HG03342 (cell line): ENCODE results near the gene DDX11.
"Not testable (repeated sequence)": the region's sequence is repeated elsewhere in the genome, so short reads cannot be mapped to it uniquely, and the experiment has no call there.

Source experiments
- ATAC-seq: cut with Tn5 transposase; IDR thresholded peaks from one replicate; pipeline ENCODE4 v1.9.1; 2021; ENCODE audit warnings: mild to moderate bottlenecking, moderate library complexity; ENCODE audit not compliant: unreplicated experiment

DDX11 gene

DNA sequence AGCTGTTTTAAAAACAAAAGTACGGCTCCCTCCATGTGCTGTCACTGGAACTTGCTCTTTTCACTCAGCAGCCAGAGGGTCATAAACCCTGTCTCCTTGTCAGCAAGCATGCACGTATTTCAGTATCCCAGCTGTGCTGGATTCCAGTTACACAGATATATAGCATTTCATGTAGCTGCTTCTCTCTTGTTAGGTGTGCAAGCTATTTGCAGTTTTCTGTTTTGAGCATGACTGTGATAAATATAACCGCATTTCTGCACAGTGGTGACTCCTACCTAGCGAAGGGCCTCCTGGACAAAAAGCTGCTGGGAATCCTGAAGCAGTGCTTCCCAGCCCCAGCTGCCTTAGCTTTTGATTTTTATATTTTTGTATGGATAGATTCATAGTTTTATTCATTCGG is 24.7 kb downstream of the DDX11 start:
- ATAC-seq = not testable (repeated sequence)

DNA sequence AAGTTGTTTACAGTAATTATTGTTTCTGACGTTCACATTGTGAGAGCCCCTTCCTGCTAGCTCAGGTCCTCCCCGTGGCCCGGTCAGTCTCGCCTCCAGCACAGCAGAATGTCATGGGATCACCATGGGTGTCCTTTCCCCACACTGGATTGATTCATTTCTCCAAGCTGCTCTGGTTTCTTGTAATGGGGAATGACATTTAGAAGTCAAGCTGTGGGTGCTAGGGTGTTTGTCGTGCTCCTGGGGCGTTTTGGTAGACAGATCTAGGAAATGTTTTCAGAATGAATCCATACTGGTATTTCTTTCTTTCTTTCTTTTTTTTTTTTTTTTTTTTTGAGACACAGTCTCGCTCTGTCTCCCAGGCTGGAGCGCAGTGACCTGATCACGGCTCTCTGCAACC is 25.1 kb downstream of the DDX11 start:
- not testable (repeated sequence) for ATAC-seq

DNA sequence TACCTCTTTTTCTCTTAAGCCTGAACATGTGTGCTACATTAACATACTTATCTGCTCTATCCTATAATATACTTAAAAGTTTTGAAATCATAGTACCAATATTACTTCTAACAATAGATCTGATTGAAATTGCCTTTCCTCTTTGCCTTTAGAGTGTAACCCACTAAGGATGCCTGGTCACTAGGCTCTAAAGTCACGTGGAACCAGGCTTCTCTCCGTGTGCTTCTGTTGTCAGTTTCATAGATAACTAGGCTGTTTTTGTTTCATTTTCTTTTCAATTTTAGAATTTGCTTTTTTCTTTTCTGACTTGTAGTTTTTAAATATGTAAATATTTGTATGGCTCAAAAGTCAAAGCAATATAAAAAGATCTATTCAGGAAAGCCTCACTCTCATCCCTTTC is 25.8 kb downstream of the DDX11 start:
- not testable (repeated sequence) for ATAC-seq

DNA sequence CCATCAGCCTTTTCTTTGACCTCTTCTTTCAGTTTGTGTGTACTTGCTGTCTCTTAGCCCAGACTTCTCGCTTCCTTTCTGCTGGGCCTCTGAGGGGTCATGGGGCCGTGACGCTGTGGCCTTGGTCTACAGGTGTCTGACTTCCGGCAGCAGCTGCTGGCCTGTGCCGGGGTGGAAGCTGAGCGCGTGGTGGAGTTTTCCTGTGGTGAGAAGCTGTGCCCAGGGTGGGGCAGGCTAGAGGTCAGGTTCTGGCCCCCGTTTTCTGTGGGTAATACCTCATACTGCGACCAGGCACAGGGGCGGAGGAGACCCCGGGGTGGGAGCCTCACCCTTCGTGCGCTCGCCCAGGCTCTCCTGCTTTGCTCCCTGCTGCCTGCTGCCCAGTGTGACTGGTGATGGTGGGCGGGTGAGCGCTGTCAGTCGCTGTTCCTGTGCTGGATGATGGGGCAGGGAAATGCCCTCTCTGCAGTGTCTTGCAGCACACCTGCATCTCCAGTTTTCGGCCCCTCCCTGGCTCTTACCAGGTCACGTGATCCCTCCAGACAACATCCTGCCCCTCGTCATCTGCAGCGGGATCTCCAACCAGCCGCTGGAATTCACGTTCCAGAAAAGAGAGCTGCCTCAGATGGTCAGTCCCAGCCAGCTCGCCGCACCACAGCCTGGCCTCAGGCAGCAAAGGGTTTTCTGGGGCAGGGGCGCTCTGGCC is 27.0 kb downstream of the DDX11 start:
- not testable (repeated sequence) for ATAC-seq

DNA sequence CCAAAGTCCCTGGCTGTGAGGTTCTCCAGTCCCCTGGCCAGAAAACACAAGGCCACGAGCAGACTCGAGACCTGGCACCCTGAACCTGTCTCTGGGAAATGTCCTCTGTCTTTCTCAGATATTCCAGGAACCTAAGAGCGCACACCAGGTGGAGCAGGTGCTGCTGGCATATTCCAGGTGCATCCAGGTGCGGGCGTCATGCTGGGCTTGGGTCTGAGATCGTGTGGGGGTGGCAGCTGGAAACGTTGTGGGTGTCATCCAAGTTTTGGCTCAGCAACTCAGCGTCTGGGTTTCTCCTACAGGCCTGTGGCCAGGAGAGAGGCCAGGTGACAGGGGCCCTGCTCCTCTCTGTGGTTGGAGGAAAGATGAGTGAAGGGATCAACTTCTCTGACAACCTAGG is 28.5 kb downstream of the DDX11 start:
- not testable (repeated sequence) for ATAC-seq

DNA sequence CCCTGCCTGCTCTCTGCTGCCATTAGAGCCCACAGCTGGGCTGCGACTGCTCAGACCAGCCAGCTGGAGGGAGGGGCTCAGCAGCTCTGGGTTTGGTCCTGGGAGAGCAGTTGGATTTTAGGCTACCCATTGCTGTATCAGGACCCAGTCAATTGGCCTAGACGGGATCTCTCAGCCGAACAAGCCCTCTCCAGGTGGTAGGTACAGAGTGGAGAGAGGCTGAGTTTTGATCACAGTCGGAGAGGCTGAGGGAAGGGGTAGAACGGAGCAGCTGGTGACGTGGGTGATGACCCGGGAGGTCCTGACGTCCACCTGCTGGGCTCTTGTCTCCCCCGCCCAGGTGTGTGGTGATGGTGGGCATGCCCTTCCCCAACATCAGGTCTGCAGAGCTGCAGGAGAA is 28.9 kb downstream of the DDX11 start:
- not testable (repeated sequence) for ATAC-seq

DNA sequence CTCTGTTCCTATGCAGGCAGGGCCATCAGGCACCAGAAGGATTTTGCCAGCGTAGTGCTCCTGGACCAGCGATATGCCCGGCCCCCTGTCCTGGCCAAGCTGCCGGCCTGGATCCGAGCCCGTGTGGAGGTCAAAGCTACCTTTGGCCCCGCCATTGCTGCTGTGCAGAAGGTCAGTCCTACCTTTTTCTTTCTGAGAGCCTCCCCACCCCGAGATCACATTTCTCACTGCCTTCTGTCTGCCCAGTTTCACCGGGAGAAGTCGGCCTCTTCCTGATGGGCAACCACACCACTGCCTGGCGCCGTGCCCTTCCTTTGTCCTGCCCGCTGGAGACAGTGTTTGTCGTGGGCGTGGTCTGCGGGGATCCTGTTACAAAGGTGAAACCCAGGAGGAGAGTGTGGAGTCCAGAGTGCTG is 29.9 kb downstream of the DDX11 start:
- not testable (repeated sequence) for ATAC-seq

DNA sequence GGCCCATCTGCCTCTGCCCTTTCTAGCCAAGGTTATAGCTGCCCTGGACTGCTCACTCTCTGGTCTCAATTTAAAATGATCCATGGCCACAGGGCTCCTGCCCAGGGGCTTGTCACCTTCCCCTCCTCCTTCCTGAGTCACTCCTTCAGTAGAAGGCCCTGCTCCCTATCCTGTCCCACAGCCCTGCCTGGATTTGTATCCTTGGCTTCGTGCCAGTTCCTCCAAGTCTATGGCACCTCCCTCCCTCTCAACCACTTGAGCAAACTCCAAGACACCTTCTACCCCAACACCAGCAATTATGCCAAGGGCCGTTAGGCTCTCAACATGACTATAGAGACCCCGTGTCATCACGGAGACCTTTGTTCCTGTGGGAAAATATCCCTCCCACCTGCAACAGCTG is 30.6 kb downstream of the DDX11 start:
- ATAC-seq = not testable (repeated sequence)

DNA sequence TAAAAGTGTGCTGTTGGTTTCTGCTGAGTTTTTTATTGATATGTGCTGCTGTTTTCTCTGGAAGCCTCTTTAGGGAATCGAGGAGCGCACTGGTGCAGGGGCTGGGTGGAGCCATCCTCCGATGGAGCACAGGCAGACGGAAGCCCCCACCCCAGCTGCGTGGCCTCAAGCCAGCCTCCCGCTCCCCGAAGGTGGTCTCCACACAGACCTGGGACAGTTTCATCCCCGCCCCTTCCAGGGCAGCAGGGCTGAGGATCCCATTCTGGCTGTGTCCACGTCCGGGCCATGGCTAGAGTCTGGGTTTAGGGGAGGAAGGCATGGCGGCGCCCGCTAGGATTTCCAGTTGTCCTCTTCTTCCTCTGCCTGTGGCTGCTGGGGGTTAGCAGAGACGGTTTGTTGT is 31.1 kb downstream of the DDX11 start:
- ATAC-seq = not testable (repeated sequence)

DNA sequence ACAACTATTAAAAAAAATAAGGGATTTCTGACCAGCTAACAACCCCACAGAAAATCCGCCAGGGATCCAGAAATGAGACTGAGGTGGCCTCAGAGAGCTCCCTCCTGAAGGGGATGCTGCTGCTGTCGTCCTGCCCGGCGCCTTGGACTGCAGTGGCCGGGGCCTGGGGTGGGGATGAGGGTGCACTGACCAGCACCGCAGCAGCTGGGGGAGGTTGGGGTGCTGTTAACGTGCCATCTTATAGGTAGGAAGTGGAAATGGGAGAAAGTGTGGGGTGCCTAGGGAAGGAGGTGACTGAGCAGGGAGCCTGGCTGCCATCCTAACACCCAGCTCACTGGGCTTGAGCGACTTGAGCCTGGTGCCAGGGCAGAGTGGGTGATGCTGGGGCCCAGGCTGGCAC is 32.0 kb downstream of the DDX11 start:
- ATAC-seq = no peak

DNA sequence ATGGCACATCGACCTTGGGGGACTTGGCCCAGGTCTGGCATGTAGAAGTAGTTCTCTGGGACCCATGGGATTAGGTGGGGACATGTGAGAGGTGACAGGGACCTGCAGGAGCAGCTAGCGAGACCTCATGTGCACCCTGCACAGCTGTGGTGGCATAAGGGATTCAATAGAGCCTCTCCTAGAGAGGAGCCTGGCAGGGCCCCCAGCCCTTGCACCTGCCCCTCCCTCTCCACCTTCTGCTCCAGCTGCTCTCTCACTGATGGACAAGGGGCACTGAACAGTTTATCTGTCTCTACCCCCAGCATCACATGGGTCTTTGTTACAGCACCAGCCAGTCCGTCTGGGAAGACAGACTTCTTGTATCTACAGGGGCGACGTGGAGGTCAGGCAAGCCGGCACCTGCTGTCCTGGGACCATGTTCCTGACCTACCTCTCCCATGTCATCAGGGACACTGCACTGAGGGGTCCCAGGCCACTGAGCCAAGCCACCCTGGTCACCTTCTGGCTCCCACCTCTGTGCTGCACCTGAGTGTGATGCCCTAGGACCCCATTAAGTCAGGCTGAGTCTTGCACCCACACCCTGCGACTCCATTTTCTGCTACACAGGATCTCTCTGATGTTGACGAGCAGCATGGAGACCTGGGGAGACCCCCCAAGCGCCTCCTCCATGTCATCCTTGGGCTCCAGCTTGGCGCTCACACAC is 32.6 kb downstream of the DDX11 start:
- no peak for ATAC-seq

DNA sequence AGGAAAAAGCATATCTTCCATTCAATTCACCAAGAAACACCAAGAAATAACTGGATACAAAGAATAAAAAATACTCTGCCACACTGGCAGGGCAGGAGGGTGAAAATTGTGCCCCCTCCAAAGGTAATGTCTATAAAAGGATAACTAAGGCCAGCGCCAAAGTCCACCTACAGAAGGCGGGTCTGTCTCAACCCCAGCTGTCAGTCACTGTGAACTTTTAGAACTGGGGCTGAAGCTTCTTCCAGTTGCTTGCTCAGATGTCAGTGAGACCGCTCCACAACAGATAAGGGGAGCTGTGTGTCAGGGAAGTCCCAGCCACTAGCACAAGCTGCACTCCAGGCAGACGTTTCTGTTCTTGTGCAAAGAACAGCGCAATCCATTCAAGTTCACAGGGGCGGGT is 36.1 kb downstream of the DDX11 start:
- ATAC-seq = not testable (repeated sequence)

DNA sequence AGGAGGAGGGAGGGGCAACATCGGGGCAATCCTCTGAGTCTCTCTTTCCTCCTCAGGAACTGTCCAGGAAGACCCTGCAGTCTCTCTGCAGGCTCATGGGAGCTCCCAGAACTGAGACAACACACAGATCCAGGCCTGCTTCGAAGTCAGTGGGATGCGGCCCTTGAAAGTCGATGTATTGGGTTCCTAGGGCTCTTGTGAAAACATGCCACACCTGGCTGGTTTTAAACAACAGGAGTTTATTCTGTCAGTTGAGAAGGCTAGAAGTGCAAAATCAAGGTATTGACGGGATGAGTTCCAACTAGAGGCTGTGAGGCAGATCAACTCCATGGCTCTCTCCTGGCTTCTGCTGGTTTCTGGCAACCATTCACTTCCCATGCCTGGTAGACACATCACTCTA is 36.6 kb downstream of the DDX11 start:
- ATAC-seq = not testable (repeated sequence)

DNA sequence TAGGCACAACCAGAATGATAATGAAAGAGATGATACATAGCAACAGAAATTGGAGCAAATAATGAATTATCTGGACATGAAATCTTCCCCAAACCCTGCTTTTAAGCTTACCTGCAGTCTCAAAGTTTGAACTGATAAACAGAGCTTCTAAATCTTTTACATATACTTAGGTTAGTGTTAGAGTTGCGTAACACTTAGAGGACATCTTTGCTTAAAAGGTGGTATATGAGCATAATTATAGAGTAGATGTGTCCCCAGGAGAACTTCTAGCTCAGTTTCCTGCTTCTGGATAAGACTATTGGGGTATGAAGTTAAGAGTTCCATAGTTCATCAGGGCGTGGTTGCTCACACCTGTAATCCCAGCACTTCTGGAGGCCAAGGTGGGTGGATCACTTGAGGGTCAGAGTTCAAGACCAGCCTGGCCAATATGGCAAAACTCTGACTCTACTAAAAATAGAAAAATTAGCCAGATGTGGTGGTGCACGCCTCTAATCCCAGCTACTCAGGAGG is 41.5 kb downstream of the DDX11 start:
- ATAC-seq = not testable (repeated sequence)

DNA sequence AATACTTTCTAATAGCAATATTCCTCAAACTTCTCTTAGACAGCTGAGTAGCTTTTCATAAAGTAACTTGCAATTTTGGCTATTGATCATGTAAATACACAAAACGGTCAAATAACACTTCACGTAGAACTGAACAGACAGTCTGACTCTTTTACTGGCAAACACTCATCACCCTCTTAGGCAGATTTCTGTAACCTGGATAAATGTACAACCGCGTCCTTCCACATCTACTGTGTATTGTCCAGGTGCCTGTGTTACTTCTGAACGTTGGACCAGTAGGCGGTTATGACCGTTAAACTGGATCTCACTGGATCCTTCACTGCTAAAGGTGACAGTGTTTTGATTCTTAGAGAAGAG is 43.2 kb downstream of the DDX11 start:
- ATAC-seq = peak; percentile 15

DNA sequence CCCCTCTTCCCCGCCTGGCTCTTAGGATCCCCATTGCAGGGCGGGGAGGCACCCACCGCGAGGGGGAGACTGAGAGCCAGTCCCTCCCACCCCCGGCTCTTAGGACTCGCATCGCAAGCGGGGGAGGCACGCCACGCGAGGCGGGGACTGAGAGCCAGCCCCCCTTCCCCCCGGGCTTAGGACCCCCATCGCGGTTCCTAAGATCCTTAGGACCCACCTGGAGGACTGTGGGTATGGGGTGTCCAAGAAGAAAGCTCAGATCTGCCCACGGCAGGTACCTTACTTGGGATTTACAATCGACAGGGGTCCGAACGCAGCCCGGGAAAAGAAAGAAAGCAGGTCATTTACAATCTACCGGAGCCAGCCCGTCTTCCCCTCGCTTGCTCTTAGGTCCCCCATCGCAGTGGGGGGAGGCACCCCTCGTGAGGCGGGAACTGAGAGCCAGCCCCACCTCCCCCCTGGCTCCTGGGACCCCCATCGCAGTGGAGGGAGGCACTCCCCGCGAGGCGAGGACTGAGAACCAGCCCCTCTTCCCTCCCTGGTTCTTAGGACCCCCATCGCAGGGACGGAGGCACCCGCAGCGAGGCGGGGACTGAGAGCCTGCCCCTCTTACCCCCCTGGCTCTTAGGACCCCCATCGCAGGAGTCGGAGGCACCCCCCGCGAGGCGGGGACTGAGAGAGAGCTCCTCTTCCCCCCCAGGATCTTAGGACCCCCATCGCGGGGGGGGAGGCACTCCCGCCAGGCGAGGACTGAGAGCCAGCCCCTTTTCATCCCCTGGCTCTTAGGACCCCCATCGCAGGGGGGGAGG is 43.7 kb downstream of the DDX11 start:
- peak; percentile 77 for ATAC-seq

DNA sequence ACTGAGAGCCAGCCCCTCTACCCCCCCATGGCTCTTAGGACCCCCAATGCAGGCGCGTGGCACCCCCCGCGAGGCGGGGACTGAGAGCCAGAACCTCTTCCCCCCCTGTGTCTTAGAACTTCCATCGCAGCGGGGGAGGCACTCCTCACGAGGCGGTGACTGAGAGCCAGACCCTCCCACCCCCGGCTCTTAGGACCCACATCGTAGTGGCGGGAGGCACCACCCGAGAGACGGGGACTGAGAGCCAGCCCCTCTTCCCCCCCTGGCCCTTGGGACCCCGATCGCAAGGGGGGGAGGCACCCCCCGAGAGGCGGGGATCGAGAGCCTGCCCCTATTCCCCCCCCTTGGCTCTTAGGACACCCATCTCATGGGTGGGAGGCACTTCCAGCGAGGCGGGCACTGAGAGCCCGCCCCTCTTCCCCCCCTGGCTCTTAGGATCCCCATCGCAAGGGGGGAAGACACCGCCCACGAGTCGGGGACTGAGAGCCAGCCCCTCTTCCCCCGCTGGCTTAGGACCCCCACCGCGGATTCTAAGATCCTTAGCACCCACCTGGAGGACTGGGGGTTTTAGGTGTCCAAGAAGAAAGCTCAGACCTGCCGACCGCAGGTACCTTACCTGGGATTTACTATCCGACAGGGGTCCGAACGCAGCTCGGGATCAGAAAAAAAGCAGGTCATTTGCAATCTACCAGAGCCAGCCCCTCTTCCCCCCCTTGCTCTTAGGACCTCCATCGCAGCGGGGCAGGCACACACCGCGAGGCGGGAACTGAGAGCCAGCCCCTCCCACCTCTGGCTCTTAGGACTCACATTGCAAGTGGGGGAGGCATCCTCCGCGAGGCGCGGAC is 44.9 kb downstream of the DDX11 start:
- ATAC-seq = no peak

DNA sequence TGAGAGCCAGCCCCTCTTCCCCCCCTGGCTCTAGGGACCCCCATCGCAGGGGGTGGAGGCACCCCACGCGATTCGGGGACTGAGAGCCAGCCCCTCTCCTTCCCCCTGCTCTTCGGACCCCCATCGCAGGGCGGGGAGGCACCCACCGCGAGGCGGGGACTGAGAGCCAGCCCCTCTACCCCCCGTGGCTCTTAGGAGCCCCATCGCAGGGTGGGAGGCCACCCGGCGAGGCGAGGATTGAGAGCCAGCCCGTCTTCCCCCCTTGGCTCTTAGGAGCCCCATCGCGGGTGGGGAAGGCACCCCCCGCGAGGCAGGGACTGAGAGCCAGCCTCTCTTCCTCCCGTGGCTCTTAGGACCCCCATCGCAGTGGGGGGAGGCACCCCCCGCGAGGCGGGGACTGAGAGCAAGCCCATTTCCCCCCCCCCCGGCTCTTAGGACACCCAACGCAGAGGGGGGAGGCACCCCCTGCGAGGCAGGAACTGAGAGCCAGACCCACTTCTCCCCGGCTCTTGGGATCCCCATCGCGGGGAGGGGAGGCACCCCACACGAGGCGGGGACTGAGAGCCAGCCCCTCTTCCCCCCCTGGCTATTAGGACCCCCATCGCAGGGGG is 45.6 kb downstream of the DDX11 start:
- ATAC-seq = no peak

DNA sequence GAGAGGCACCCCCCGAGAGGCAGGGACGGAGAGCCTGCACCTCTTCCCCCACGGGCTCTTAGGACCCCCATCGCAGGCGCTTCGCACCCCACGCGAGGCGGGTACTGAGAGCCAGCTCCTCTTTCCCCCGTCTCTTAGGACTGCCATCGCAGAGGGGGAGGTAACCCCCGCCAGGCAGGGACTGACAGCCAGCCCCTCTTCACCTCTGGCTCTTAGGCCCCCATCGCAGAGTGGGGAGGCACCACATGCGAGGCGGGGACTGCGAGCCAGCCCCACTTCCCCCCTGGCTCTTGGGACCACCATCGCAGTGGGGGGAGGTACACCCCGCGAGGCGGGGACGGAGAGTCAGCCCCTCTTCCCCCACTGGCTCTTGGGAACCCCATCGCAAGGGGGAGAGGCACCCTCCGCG is 46.1 kb downstream of the DDX11 start:
- no peak for ATAC-seq

DNA sequence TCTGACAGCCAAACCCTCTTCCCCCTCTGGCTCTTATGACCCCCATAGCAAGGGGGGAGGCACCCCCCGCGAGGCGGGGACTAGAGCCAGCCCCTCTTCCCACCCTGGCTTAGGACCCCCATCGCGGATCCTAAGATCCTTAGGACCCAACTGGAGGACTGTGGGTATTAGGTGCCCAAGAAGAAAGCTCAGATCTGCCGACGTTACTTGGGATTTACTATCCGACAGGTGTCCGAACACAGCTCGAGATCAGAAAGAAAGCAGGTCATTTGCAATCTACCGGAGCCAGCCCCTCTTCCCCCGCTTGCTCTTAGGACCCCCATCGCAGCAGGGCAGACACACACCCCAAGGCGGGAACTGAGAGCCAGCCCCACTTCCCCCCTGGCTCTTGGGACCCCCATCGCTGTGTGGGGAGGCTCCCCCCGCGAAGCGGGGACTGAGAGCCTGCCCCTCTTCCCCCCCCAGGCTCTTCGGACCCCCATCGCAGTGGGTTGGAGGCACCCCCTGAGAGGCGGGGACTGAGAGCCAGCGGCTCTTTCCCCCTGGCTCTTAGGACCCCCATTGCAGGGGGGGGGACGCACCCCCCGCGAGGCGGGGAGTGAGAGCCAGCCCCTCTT is 46.8 kb downstream of the DDX11 start:
- no peak for ATAC-seq
